A673 (cell line): ENCODE results near the gene RBM19. TPM values are rescaled to one million over a fixed set of nuclear protein-coding genes. Genes with fewer than 3 reads are reported as not detected.

ENCODE experiments used
- BruUV-seq: library from RNA; stranded (reverse); fragments of 400-500 nt; replicated peaks from 2 replicates; lab custom pipeline; 2021; lab: Mats Ljungman, UMichigan
- CTCF ChIA-PET: fragments of 300-600 bp; sonication (Branson Sonifier 250); formaldehyde crosslinking; loops from one replicate; lab custom pipeline; 2022; ENCODE audit warnings: antibody characterized with exemption; lab: Charles Lee
- POLR2A ChIA-PET: fragments of 300-600 bp; sonication (Branson Sonifier 250); formaldehyde crosslinking; loops from one replicate; lab custom pipeline; 2022; ENCODE audit warnings: antibody characterized with exemption; ENCODE audit not compliant: low non-redundant PET; lab: Charles Lee
- DNase-seq: peaks from one replicate; pipeline ENCODE4 v3.0.0-alpha.2; 2015; ENCODE audit warnings: low spot score
- H3K27ac ChIP-seq: fragments of 200-600 bp; sonication (generic); 2 replicates; pipeline ENCODE4 v1.5.1; 2016; ENCODE audit warnings: mixed run types, low read depth, mild to moderate bottlenecking, mixed read lengths, antibody characterized with exemption, low read length; ENCODE audit not compliant: poor library complexity, severe bottlenecking
- H3K27me3 ChIP-seq: fragments of 200-600 bp; sonication (generic); replicated peaks from 2 replicates; pipeline ENCODE4 v1.6.1; 2017; ENCODE audit warnings: mixed run types, low read depth, mild to moderate bottlenecking, mixed read lengths, antibody characterized with exemption, low read length; ENCODE audit not compliant: insufficient read depth, poor library complexity
- H3K36me3 ChIP-seq: fragments of 200-600 bp; sonication (generic); 2 replicates; pipeline ENCODE4 v1.6.1; 2016; ENCODE audit warnings: mixed run types, mild to moderate bottlenecking, mixed read lengths, antibody characterized with exemption, low read length; ENCODE audit not compliant: insufficient read depth, poor library complexity, severe bottlenecking
- H3K4me1 ChIP-seq: fragments of 200-600 bp; sonication (generic); 2 replicates; pipeline ENCODE4 v1.6.1; 2017; ENCODE audit warnings: mixed run types, mild to moderate bottlenecking, mixed read lengths, antibody characterized with exemption, low read length; ENCODE audit not compliant: insufficient read depth, poor library complexity, severe bottlenecking
- H3K4me3 ChIP-seq: fragments of 200-600 bp; sonication (generic); 2 replicates; pipeline ENCODE4 v1.5.1; 2016; ENCODE audit warnings: low read depth, mixed run types, mild to moderate bottlenecking, mixed read lengths, low read length; ENCODE audit not compliant: poor library complexity, severe bottlenecking
- H3K9me3 ChIP-seq: fragments of 200-600 bp; sonication (generic); 2 replicates; pipeline ENCODE4 v1.6.1; 2016; ENCODE audit warnings: mixed run types, low read depth, mild to moderate bottlenecking, mixed read lengths, antibody characterized with exemption, low read length; ENCODE audit not compliant: poor library complexity, severe bottlenecking
- EZH2 ChIP-seq: fragments of 200-600 bp; sonication (generic); IDR thresholded peaks from 2 replicates; pipeline ENCODE4 v1.6.1; 2017; ENCODE audit warnings: borderline replicate concordance, low read depth, mild to moderate bottlenecking, mixed read lengths, antibody characterized with exemption, low read length; ENCODE audit not compliant: poor library complexity, severe bottlenecking
- intact Hi-C: fragments of 100-400 bp; cut with micrococcal nuclease; formaldehyde crosslinking; loops from one replicate; pipeline ENCODE4 v1.10.0; 2022; ENCODE audit not compliant: unreplicated experiment
- total RNA-seq: library from RNA; stranded (reverse); gene quantifications from 2 replicates; pipeline ENCODE4 v1.2.3, GENCODE V29; 2021
- TF ChIP-seq, protein P1 (sequence below): fragments of 300-800, 200-600 bp; sonication (generic); conservative IDR thresholded peaks from 2 replicates; pipeline ENCODE4 v1.5.1; 2017; ENCODE audit warnings: low read depth, mild to moderate bottlenecking, antibody characterized with exemption, low read length, moderate library complexity, mixed read lengths

The RBM19 gene
- total RNA-seq, 1 experiment from 2014 or later: 47.1 TPM

DNA sequence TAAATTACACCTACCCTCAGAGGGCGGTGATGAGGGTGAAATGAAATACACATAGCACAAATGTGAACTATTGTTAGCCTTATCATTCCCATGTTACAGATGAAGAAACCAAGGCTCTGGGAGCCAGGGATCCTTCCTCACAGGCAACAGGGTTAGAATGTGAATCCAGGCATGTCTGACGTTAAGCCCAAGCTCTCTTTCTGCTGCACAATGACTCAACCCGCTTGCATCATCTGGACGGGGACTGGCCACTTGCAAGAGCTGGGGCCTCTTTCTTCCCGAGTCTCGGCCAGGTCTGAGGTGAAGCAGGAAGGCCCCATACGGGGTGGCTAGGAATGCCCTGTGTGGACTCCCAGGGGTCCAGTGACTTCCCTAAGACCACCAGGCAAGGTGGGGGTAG is 105.2 kb downstream of the RBM19 start:
- H3K4me1 ChIP-seq: peaks cover 26% of the 10 kb centered on the region
- no TSS peak for BruUV-seq
- H3K4me3 ChIP-seq: no peak overlapping the region
- TF ChIP-seq, protein P1, sequence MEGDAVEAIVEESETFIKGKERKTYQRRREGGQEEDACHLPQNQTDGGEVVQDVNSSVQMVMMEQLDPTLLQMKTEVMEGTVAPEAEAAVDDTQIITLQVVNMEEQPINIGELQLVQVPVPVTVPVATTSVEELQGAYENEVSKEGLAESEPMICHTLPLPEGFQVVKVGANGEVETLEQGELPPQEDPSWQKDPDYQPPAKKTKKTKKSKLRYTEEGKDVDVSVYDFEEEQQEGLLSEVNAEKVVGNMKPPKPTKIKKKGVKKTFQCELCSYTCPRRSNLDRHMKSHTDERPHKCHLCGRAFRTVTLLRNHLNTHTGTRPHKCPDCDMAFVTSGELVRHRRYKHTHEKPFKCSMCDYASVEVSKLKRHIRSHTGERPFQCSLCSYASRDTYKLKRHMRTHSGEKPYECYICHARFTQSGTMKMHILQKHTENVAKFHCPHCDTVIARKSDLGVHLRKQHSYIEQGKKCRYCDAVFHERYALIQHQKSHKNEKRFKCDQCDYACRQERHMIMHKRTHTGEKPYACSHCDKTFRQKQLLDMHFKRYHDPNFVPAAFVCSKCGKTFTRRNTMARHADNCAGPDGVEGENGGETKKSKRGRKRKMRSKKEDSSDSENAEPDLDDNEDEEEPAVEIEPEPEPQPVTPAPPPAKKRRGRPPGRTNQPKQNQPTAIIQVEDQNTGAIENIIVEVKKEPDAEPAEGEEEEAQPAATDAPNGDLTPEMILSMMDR: no peak
- no peak for TF ChIP-seq EZH2
- intact Hi-C loops: no loop called here
- no peaks in the 10 kb centered on the region for H3K9me3 ChIP-seq
- H3K36me3 ChIP-seq: no peaks in the 10 kb centered on the region
- DNase-seq: no peak
- POLR2A ChIA-PET: no interaction called here
- H3K27ac ChIP-seq: no peak overlapping the region
- no peaks in the 10 kb centered on the region for H3K27me3 ChIP-seq
- CTCF ChIA-PET: no interaction called here

- intact Hi-C loops: no loop called here
- Histone ChIP-seq H3K9me3 (no peaks in the 10 kb centered on the region), H3K4me3 (no peak overlapping the region), H3K27me3 (no peaks in the 10 kb centered on the region), H3K36me3 (no peaks in the 10 kb centered on the region), H3K27ac (no peak overlapping the region), H3K4me1 (peaks cover 26% of the 10 kb centered on the region)
- no peak for DNase-seq
- ChIA-PET POLR2A (no interaction called here), CTCF (no interaction called here)
- no TSS peak for BruUV-seq
- TF ChIP-seq, protein P1: no peak
- TF ChIP-seq EZH2: no peak
Measured at GRCh38 chr12:113860059-113860820, 105.9 kb downstream of the RBM19 start.

DNA sequence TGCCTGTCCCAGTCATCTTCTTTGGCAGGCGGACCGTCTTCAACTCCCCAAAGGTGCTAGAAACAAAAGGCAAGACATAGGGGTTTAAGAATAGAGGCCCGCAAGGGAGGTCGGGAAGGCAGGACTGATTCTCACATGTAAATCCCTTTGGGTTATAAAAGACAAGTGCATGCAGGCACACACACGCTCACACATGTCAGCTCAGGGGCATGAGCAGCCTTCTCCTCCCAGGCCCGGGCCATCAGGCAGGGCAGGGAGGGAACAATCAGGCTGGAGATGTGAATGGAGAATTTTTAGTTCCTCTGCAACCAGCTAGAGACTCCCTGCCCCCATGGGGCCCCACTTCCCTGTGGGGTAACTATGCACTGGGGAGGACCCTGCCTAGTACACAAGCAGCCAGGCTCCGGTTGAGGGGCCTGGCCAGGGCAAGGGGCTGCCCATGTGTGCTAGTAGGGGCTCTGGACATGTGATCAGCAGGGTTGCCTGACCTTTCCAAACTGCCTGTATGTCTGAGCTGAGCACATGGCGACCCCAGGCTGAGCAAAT is 107.2 kb downstream of the RBM19 start:
- no TSS peak for BruUV-seq
- H3K27ac ChIP-seq: no peak overlapping the region
- no peaks in the 10 kb centered on the region for H3K9me3 ChIP-seq
- no peaks in the 10 kb centered on the region for H3K27me3 ChIP-seq
- TF ChIP-seq, protein P1: no peak
- no peak for TF ChIP-seq EZH2
- no peak for DNase-seq
- H3K4me3 ChIP-seq: no peak overlapping the region
- ChIA-PET CTCF (no interaction called here), POLR2A (no interaction called here)
- intact Hi-C loops: no loop called here
- peaks cover 26% of the 10 kb centered on the region for H3K4me1 ChIP-seq
- no peaks in the 10 kb centered on the region for H3K36me3 ChIP-seq
